IMR-90 (cell line): ENCODE results near the gene AJM1. TPM values are rescaled to one million over a fixed set of nuclear protein-coding genes. Genes with fewer than 3 reads are reported as not detected.

Source experiments
- ATAC-seq: fragments of 200-7000 bp; cut with Tn5 transposase; 2 replicates; pipeline ENCODE4 v1.9.1; 2020; ENCODE audit warnings: low read depth, mild to moderate bottlenecking, moderate library complexity
- BruUV-seq: library from RNA; stranded (reverse); fragments of 400-500 nt; replicated peaks from 2 replicates; lab custom pipeline; 2021; lab: Mats Ljungman, UMichigan
- CTCF ChIA-PET: fragments of 300-600 bp; formaldehyde crosslinking; extraction: SDS; loops from one replicate; lab custom pipeline; 2021; ENCODE audit warnings: antibody characterized with exemption; lab: Yijun Ruan, JAX
- POLR2A ChIA-PET: fragments of 300-600 bp; sonication (Branson Sonifier 250); formaldehyde crosslinking; loops from one replicate; lab custom pipeline; 2022; ENCODE audit warnings: antibody characterized with exemption; ENCODE audit not compliant: unreplicated experiment; lab: Charles Lee
- DNase-seq: peaks from one replicate; pipeline ENCODE4 v3.0.0; 2013
- H2AFZ ChIP-seq: replicated peaks from 2 replicates; pipeline ENCODE3; 2013; ENCODE audit warnings: low read length, mild to moderate bottlenecking; ENCODE audit not compliant: poor library complexity
- H2AK5ac ChIP-seq: 2 replicates; pipeline ENCODE4 v1.6.1; 2013; ENCODE audit warnings: low read depth, low read length, inconsistent platforms
- H2AK9ac ChIP-seq: replicated peaks from 2 replicates; pipeline ENCODE3; 2013; ENCODE audit warnings: mild to moderate bottlenecking, low read depth, low read length, moderate library complexity; ENCODE audit not compliant: poor library complexity
- H2BK120ac ChIP-seq: 2 replicates; pipeline ENCODE4 v1.6.1; 2013; ENCODE audit warnings: low read depth, low read length, inconsistent platforms
- H2BK15ac ChIP-seq: 3 replicates; pipeline ENCODE4 v1.6.1; 2013; ENCODE audit warnings: low read depth, low read length, inconsistent platforms
- H2BK20ac ChIP-seq: 2 replicates; pipeline ENCODE4 v1.6.1; 2013; ENCODE audit warnings: low read depth, mild to moderate bottlenecking, inconsistent platforms, low read length, moderate library complexity
- H2BK5ac ChIP-seq: 2 replicates; pipeline ENCODE4 v1.6.1; 2013; ENCODE audit warnings: mild to moderate bottlenecking, low read depth, low read length, inconsistent platforms; ENCODE audit not compliant: poor library complexity, severe bottlenecking
- H3K14ac ChIP-seq: replicated peaks from 2 replicates; pipeline ENCODE4 v1.6.1; 2013; ENCODE audit warnings: low read depth, low read length, inconsistent platforms
- H3K18ac ChIP-seq: 2 replicates; pipeline ENCODE4 v1.6.1; 2013; ENCODE audit warnings: low read depth, low read length, control low read depth
- H3K23ac ChIP-seq: 2 replicates; pipeline ENCODE4 v1.6.1; 2013; ENCODE audit warnings: low read depth, low read length, inconsistent platforms
- H3K27ac ChIP-seq: 2 replicates; pipeline ENCODE4 v1.5.1; 2013; ENCODE audit warnings: mild to moderate bottlenecking, control low read depth, low read length; ENCODE audit not compliant: insufficient read depth
- H3K27me3 ChIP-seq: 2 replicates; pipeline ENCODE4 v1.6.1; 2013; ENCODE audit warnings: low read length; ENCODE audit not compliant: control insufficient read depth, insufficient read depth
- H3K36me3 ChIP-seq: 2 replicates; pipeline ENCODE4 v1.6.1; 2013; ENCODE audit warnings: low read length, mixed read lengths; ENCODE audit not compliant: control insufficient read depth, insufficient read depth
- H3K4ac ChIP-seq: 2 replicates; pipeline ENCODE4 v1.6.1; 2013; ENCODE audit warnings: low read depth, low read length, inconsistent platforms
- H3K4me1 ChIP-seq: 2 replicates; pipeline ENCODE4 v1.6.1; 2013; ENCODE audit warnings: low read length, mixed read lengths; ENCODE audit not compliant: control insufficient read depth, insufficient read depth
- H3K4me2 ChIP-seq: 2 replicates; pipeline ENCODE4 v1.6.1; 2013; ENCODE audit warnings: low read depth, mild to moderate bottlenecking, control low read depth, low read length, moderate library complexity
- H3K4me3 ChIP-seq: 2 replicates; pipeline ENCODE4 v1.5.1; 2013; ENCODE audit warnings: low read depth, mild to moderate bottlenecking, control low read depth, low read length, moderate library complexity; ENCODE audit not compliant: insufficient read depth
- H3K56ac ChIP-seq: 2 replicates; pipeline ENCODE4 v1.6.1; 2013; ENCODE audit warnings: low read length, inconsistent platforms; ENCODE audit not compliant: insufficient read depth; ENCODE audit errors: extremely low read depth
- H3K79me1 ChIP-seq, 2 experiments: 2 replicates each; pipeline ENCODE4 v1.6.1; 2013; ENCODE audit warnings: low read length in 2 of 2, inconsistent platforms in 1 of 2, low read depth in 1 of 2
- H3K9ac ChIP-seq: 2 replicates; pipeline ENCODE4 v1.6.1; 2013; ENCODE audit warnings: low read depth, low read length, control low read depth
- H3K9me1 ChIP-seq: 2 replicates; pipeline ENCODE4 v1.6.1; 2013; ENCODE audit warnings: low read length, inconsistent platforms; ENCODE audit not compliant: insufficient read depth
- H3K9me3 ChIP-seq: 2 replicates; pipeline ENCODE4 v1.6.1; 2013; ENCODE audit warnings: low read length; ENCODE audit not compliant: control insufficient read depth, insufficient read depth
- H4K20me1 ChIP-seq: 2 replicates; pipeline ENCODE4 v1.6.1; 2013; ENCODE audit warnings: low read length, inconsistent platforms; ENCODE audit not compliant: insufficient read depth
- H4K5ac ChIP-seq: 2 replicates; pipeline ENCODE4 v1.6.1; 2013; ENCODE audit warnings: mild to moderate bottlenecking, low read depth, low read length, control low read depth
- H4K8ac ChIP-seq, 2 experiments: 2 replicates each; pipeline ENCODE4 v1.6.1; 2013; ENCODE audit warnings: low read depth in 2 of 2, low read length in 2 of 2, control low read depth in 1 of 2, inconsistent platforms in 1 of 2
- H4K91ac ChIP-seq: 2 replicates; pipeline ENCODE4 v1.6.1; 2013; ENCODE audit warnings: low read depth, low read length, inconsistent platforms; ENCODE audit not compliant: insufficient read depth
- BHLHE40 ChIP-seq: fragments of 150-350 bp; IDR thresholded peaks from 2 replicates; pipeline ENCODE4 v1.6.1; 2016; ENCODE audit warnings: mild to moderate bottlenecking, low read depth, low read length
- FOS ChIP-seq: fragments of 150-350 bp; IDR thresholded peaks from 2 replicates; pipeline ENCODE4 v1.6.1; 2016; ENCODE audit warnings: low read depth, low read length
- MAZ ChIP-seq: IDR thresholded peaks from 2 replicates; pipeline ENCODE4 v1.6.1; 2012; ENCODE audit warnings: low read depth, mild to moderate bottlenecking, low read length, improper control_type of control experiment, moderate library complexity, borderline replicate concordance
- MXI1 ChIP-seq: IDR thresholded peaks from 2 replicates; pipeline ENCODE4 v1.6.1; 2012; ENCODE audit warnings: low read depth, mild to moderate bottlenecking, low read length, moderate library complexity, borderline replicate concordance
- NFE2L2 ChIP-seq: fragments of 150-350 bp; IDR thresholded peaks from 2 replicates; pipeline ENCODE4 v1.6.1; 2016; ENCODE audit warnings: low read depth, mild to moderate bottlenecking, low read length
- POLR2A ChIP-seq: IDR thresholded peaks from 2 replicates; pipeline ENCODE4 v1.6.1; 2012; ENCODE audit warnings: mild to moderate bottlenecking, low read depth, low read length
- RCOR1 ChIP-seq: IDR thresholded peaks from 2 replicates; pipeline ENCODE4 v1.6.1; 2012; ENCODE audit warnings: mild to moderate bottlenecking, low read length, improper control_type of control experiment; ENCODE audit not compliant: insufficient replicate concordance
- RFX5 ChIP-seq: IDR thresholded peaks from 2 replicates; pipeline ENCODE4 v1.8.0; 2012; ENCODE audit warnings: low read depth, mild to moderate bottlenecking, low read length, moderate library complexity
- WGBS, 2 experiments: methylation state at CpG; one replicate each; pipeline versions ENCODE4 v1.1.5 to v1.1.7; 2013; ENCODE audit warnings: missing lambda C conversion rate in 2 of 2; ENCODE audit not compliant: insufficient read length in 1 of 2; ENCODE audit errors: extremely low coverage in 2 of 2; 5-methylcytosine and 5-hydroxymethylcytosine counted together
- dilution Hi-C: fragments of 300-500 bp; cut with HindIII; formaldehyde crosslinking; loops from one replicate; pipeline ENCODE4 v1.14.3; 2018; ENCODE audit warnings: low sequenced_read_pairs; ENCODE audit not compliant: unreplicated experiment
- in situ Hi-C: fragments of 300-500 bp; cut with MboI; formaldehyde crosslinking; loops from 3 replicates; pipeline ENCODE4 v1.14.3; 2019; ENCODE audit warnings: low sequenced_read_pairs, inconsistent platforms, mixed read lengths
- intact Hi-C: fragments of 100-400 bp; cut with micrococcal nuclease; formaldehyde crosslinking; loops from 2 replicates; pipeline ENCODE4 v1.10.0; 2022
- polyA plus RNA-seq, 3 experiments: library from polyadenylated mRNA; depleted of rRNA; stranded (reverse); fragments of >200 nt; gene quantifications; 2 replicates each; pipeline ENCODE4 v1.2.3, GENCODE V29; 2012; ENCODE audit warnings: low replicate concordance in 1 of 3
- total RNA-seq: library from RNA; depleted of rRNA; stranded (reverse); fragments of >200 nt; gene quantifications from 2 replicates; pipeline ENCODE4 v1.2.3, GENCODE V29; 2012
- TF ChIP-seq, protein P1 (sequence below): fragments of 150-350 bp; IDR thresholded peaks from 2 replicates; pipeline ENCODE4 v1.6.1; 2017; ENCODE audit warnings: mild to moderate bottlenecking, antibody characterized with exemption, low read length, low read depth

Gene AJM1
- total and polyA plus RNA-seq, 2 of the 4 experiments (the other 2 are of a cell fraction), result 0.18 to 1.5 TPM

GRCh38 chr9:136857166-136857565 lies 14.9 kb downstream of the AJM1 start:
- no peak overlapping the region for H3K23ac ChIP-seq
- H3K36me3 ChIP-seq, result peaks cover 17% of the 10 kb centered on the region
- POLR2A ChIA-PET, result no interaction called here
- H2BK120ac ChIP-seq, result no peak overlapping the region
- H4K91ac ChIP-seq, result no peak overlapping the region
- H2AFZ ChIP-seq, result no peak overlapping the region
- TF ChIP-seq RCOR1 (no peak), NFE2L2 (no peak), MAZ (no peak), RFX5 (no peak), BHLHE40 (no peak), FOS (no peak), POLR2A (no peak), MXI1 (no peak)
- TF ChIP-seq, protein P1, sequence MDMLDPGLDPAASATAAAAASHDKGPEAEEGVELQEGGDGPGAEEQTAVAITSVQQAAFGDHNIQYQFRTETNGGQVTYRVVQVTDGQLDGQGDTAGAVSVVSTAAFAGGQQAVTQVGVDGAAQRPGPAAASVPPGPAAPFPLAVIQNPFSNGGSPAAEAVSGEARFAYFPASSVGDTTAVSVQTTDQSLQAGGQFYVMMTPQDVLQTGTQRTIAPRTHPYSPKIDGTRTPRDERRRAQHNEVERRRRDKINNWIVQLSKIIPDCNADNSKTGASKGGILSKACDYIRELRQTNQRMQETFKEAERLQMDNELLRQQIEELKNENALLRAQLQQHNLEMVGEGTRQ, result no peak
- no peak for DNase-seq
- in situ Hi-C loops (no loop called here), intact Hi-C loops (no loop called here), dilution Hi-C loops (no loop called here)
- peaks cover 8% of the 10 kb centered on the region for H3K4me1 ChIP-seq
- H3K4me2 ChIP-seq, result no peak overlapping the region
- H2AK5ac ChIP-seq, result no peak overlapping the region
- no peak overlapping the region for H2BK20ac ChIP-seq
- H3K79me1 ChIP-seq, result peaks cover 0 to 16% of the 10 kb centered on the region in 2 experiments; a peak in 1 of 4 replicates
- H3K56ac ChIP-seq, result no peak overlapping the region
- H3K4me3 ChIP-seq, result no peak overlapping the region
- H3K18ac ChIP-seq, result no peak overlapping the region
- H2BK15ac ChIP-seq, result no peak overlapping the region
- ATAC-seq, result no peak
- no peak overlapping the region for H3K9ac ChIP-seq
- H2AK9ac ChIP-seq, result peak overlapping the region; percentile 16
- H4K20me1 ChIP-seq, result peaks cover 5% of the 10 kb centered on the region; the same call in 1 of the 2 replicates
- H3K14ac ChIP-seq, result no peak overlapping the region
- CTCF ChIA-PET, result no interaction called here
- 83% methylated on average over 2 of the region's 19 CpGs; no CpG with 5 or more reads in 1 of the 2 experiments for WGBS, 2 experiments
- H3K9me3 ChIP-seq, result no peaks in the 10 kb centered on the region
- H3K27me3 ChIP-seq, result no peaks in the 10 kb centered on the region
- no peak overlapping the region for H3K27ac ChIP-seq
- no peak overlapping the region for H4K8ac ChIP-seq
- H4K5ac ChIP-seq, result no peak overlapping the region
- BruUV-seq, result no TSS peak
- H2BK5ac ChIP-seq, result no peak overlapping the region
- H3K4ac ChIP-seq, result no peak overlapping the region
- H3K9me1 ChIP-seq, result no peaks in the 10 kb centered on the region
